ENCODE measurements around the gene VTI1A.

DNA sequence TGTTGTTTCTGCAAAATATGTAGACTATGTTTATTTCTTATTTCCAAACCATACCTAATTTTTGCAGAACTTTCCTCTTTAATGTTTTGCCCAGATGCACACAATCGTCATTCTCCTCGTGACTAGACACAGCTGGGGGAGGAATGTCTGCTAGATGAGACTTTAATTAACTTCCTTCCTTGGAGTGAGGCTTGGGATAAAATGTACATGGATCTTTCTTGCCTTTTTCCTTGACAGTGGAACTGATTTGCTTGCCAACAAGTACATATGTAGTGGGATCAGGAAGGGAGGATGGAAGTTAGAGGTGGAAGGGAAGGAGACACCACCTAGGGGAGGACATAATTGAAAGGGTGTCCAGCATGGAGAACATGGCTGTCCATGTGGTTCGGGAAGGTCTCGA is 172.5 kb downstream of the VTI1A start:
- TF ChIP-seq, protein P1, sequence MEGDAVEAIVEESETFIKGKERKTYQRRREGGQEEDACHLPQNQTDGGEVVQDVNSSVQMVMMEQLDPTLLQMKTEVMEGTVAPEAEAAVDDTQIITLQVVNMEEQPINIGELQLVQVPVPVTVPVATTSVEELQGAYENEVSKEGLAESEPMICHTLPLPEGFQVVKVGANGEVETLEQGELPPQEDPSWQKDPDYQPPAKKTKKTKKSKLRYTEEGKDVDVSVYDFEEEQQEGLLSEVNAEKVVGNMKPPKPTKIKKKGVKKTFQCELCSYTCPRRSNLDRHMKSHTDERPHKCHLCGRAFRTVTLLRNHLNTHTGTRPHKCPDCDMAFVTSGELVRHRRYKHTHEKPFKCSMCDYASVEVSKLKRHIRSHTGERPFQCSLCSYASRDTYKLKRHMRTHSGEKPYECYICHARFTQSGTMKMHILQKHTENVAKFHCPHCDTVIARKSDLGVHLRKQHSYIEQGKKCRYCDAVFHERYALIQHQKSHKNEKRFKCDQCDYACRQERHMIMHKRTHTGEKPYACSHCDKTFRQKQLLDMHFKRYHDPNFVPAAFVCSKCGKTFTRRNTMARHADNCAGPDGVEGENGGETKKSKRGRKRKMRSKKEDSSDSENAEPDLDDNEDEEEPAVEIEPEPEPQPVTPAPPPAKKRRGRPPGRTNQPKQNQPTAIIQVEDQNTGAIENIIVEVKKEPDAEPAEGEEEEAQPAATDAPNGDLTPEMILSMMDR (IDR thresholded peaks at IDR 0.05): no peak
- no peak for TF ChIP-seq POLR2A (IDR thresholded peaks at IDR 0.05)
- no peak for TF ChIP-seq EP300 (IDR thresholded peaks at IDR 0.05)

Measured in ovary (tissue), 3 donors.